Stimulated activated CD8-positive, alpha-beta memory T cell treated with anti-CD3 and anti-CD28 coated beads, Interleukin-15, amount 100 ng/mL, for 24 hours (primary cell): ENCODE measurements around the gene TTC23.

Source experiments
- DNase-seq: peaks from one replicate; pipeline ENCODE4 v3.0.0-alpha.2; 2020; ENCODE audit warnings: low read depth

The TTC23 gene

GRCh38 chr15:99249270-99249841 lies at the start of gene TTC23:
TTC23 (minus strand) TSS chr15:99249581; CDS start chr15:99228712, 20,869 bp downstream.
- DNase-seq, result no peak

- DNase-seq, result no peak
Measured at GRCh38 chr15:99296386-99296785, 47.0 kb upstream of the TTC23 start.

GRCh38 chr15:99295840-99296239 lies 46.5 kb upstream of the TTC23 start:
- no peak for DNase-seq

GRCh38 chr15:99291643-99292042 lies 42.3 kb upstream of the TTC23 start:
- no peak for DNase-seq

- no peak for DNase-seq
Measured at GRCh38 chr15:99283717-99284116, 34.3 kb upstream of the TTC23 start.

- DNase-seq, result no peak
Measured at GRCh38 chr15:99282586-99282985, 33.2 kb upstream of the TTC23 start.

- DNase-seq, result no peak
Measured at GRCh38 chr15:99282121-99282520, 32.7 kb upstream of the TTC23 start.

GRCh38 chr15:99279827-99280226 lies 30.4 kb upstream of the TTC23 start:
- no peak for DNase-seq

- no peak for DNase-seq
Measured at GRCh38 chr15:99279290-99279689, 29.9 kb upstream of the TTC23 start.

GRCh38 chr15:99275525-99276128 lies 26.2 kb upstream of the TTC23 start:
- DNase-seq, result no peak

GRCh38 chr15:99275061-99275460 lies 25.7 kb upstream of the TTC23 start:
- DNase-seq, result no peak

- DNase-seq, result no peak
Measured at GRCh38 chr15:99273801-99274200, 24.4 kb upstream of the TTC23 start.

GRCh38 chr15:99268431-99268830 lies 19.1 kb upstream of the TTC23 start:
- DNase-seq, result no peak

GRCh38 chr15:99267957-99268356 lies 18.6 kb upstream of the TTC23 start:
- no peak for DNase-seq

- DNase-seq, result no peak
Measured at GRCh38 chr15:99265541-99266070, 16.2 kb upstream of the TTC23 start.

- no peak for DNase-seq
Measured at GRCh38 chr15:99264125-99264524, 14.7 kb upstream of the TTC23 start.

GRCh38 chr15:99257107-99257750 lies 7.8 kb upstream of the TTC23 start:
- no peak for DNase-seq

GRCh38 chr15:99253381-99254090 lies 4.2 kb upstream of the TTC23 start:
- DNase-seq, result no peak

GRCh38 chr15:99252326-99252725 lies 2.9 kb upstream of the TTC23 start:
- no peak for DNase-seq

- DNase-seq, result peak; percentile 82
Measured at GRCh38 chr15:99250857-99251841, 1.8 kb upstream of the TTC23 start, which contains the start of gene LRRC28. LRRC28 (plus strand) TSS chr15:99251481; CDS start chr15:99255958, 4,477 bp downstream.

- DNase-seq, result no peak
Measured at GRCh38 chr15:99250494-99250856, 1.1 kb upstream of the TTC23 start.
